Ishikawa (cell line): Measurements from ENCODE around the gene CCL17.

Experiments used
- EP300 ChIP-seq: IDR thresholded peaks from 2 replicates; pipeline ENCODE4 v1.6.1; 2012; ENCODE audit warnings: borderline replicate concordance
- FOXM1 ChIP-seq: IDR thresholded peaks from 2 replicates; pipeline ENCODE4 v1.6.1; 2012; ENCODE audit warnings: low read depth, borderline replicate concordance
- TF ChIP-seq, protein P1 (sequence below): IDR thresholded peaks from 2 replicates; pipeline ENCODE4 v1.6.1; 2012; ENCODE audit warnings: low read depth, mild to moderate bottlenecking

GRCh38 chr16:57376313-57376818 lies 28.2 kb upstream of the CCL17 start:
- TF ChIP-seq EP300 (no peak), FOXM1 (no peak)
- TF ChIP-seq, protein P1, sequence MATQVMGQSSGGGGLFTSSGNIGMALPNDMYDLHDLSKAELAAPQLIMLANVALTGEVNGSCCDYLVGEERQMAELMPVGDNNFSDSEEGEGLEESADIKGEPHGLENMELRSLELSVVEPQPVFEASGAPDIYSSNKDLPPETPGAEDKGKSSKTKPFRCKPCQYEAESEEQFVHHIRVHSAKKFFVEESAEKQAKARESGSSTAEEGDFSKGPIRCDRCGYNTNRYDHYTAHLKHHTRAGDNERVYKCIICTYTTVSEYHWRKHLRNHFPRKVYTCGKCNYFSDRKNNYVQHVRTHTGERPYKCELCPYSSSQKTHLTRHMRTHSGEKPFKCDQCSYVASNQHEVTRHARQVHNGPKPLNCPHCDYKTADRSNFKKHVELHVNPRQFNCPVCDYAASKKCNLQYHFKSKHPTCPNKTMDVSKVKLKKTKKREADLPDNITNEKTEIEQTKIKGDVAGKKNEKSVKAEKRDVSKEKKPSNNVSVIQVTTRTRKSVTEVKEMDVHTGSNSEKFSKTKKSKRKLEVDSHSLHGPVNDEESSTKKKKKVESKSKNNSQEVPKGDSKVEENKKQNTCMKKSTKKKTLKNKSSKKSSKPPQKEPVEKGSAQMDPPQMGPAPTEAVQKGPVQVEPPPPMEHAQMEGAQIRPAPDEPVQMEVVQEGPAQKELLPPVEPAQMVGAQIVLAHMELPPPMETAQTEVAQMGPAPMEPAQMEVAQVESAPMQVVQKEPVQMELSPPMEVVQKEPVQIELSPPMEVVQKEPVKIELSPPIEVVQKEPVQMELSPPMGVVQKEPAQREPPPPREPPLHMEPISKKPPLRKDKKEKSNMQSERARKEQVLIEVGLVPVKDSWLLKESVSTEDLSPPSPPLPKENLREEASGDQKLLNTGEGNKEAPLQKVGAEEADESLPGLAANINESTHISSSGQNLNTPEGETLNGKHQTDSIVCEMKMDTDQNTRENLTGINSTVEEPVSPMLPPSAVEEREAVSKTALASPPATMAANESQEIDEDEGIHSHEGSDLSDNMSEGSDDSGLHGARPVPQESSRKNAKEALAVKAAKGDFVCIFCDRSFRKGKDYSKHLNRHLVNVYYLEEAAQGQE, result no peak
